GM12875 (cell line): ENCODE measurements around the gene LIMS2.

Experiments used
- H3K4me3 ChIP-seq: one replicate; pipeline ENCODE4 v1.5.1; 2011; ENCODE audit warnings: low read depth, low read length, control low read depth
- CTCF ChIP-seq: IDR thresholded peaks from 2 replicates; pipeline ENCODE4 v1.5.1; 2011; ENCODE audit warnings: low read depth, mild to moderate bottlenecking, control low read depth, inconsistent platforms, low read length, moderate library complexity, borderline replicate concordance; ENCODE audit not compliant: insufficient read depth

Gene LIMS2

GRCh38 chr2:127673291-127674069, 1.9 kb downstream of the LIMS2 start:
- H3K4me3 ChIP-seq: no peak overlapping the region
- no peak for TF ChIP-seq CTCF

GRCh38 chr2:127672341-127673224, 2.7 kb downstream of the LIMS2 start:
- no peak overlapping the region for H3K4me3 ChIP-seq
- no peak for TF ChIP-seq CTCF

GRCh38 chr2:127671557-127672302, 3.6 kb downstream of the LIMS2 start:
- TF ChIP-seq CTCF: no peak
- no peak overlapping the region for H3K4me3 ChIP-seq

GRCh38 chr2:127670957-127671290, 4.4 kb downstream of the LIMS2 start:
- H3K4me3 ChIP-seq: no peak overlapping the region
- no peak for TF ChIP-seq CTCF

GRCh38 chr2:127670055-127670956, 5.0 kb downstream of the LIMS2 start:
- no peak overlapping the region for H3K4me3 ChIP-seq
- no peak for TF ChIP-seq CTCF

GRCh38 chr2:127669056-127669455, 6.3 kb downstream of the LIMS2 start:
- TF ChIP-seq CTCF: no peak
- no peak overlapping the region for H3K4me3 ChIP-seq
